Measurements from ENCODE around the gene FAM169A. TPM values are rescaled to one million over a fixed set of nuclear protein-coding genes. Genes with fewer than 3 reads are reported as not detected.
"Not testable (repeated sequence)": the region's sequence is repeated elsewhere in the genome, so short reads cannot be mapped to it uniquely, and the experiment has no call there.

FAM169A gene
- total RNA-seq, 1 donor from 2014 or later: 5.9 TPM

GRCh38 chr5:74889523-74890105 lies 23.4 kb upstream of the FAM169A start:
- Mint-ChIP-seq H3K4me1 (ENCODE audit: low read depth) (no peaks in the 10 kb centered on the region), H3K27ac (ENCODE audit: unreplicated experiment) (no peak overlapping the region), H3K36me3 (ENCODE audit: low read depth) (peaks cover under 1% of the 10 kb centered on the region), H3K9me3 (ENCODE audit: low read depth) (peaks cover 3% of the 10 kb centered on the region), H3K4me3 (ENCODE audit: unreplicated experiment) (no peak overlapping the region), H3K27me3 (ENCODE audit: low read depth) (no peaks in the 10 kb centered on the region)
- no peak for DNase-seq (ENCODE audit: low spot score)
- no peak for TF ChIP-seq CTCF (IDR thresholded peaks at IDR 0.05)

GRCh38 chr5:74888117-74888516 lies 21.9 kb upstream of the FAM169A start:
- Mint-ChIP-seq H3K4me1 (ENCODE audit: low read depth) (no peaks in the 10 kb centered on the region), H3K27ac (ENCODE audit: unreplicated experiment) (no peak overlapping the region), H3K9me3 (ENCODE audit: low read depth) (no peaks in the 10 kb centered on the region), H3K27me3 (ENCODE audit: low read depth) (no peaks in the 10 kb centered on the region), H3K4me3 (ENCODE audit: unreplicated experiment) (no peak overlapping the region), H3K36me3 (ENCODE audit: low read depth) (no peaks in the 10 kb centered on the region)
- TF ChIP-seq CTCF (IDR thresholded peaks at IDR 0.05): no peak
- DNase-seq (ENCODE audit: low spot score): no peak

GRCh38 chr5:74885170-74885569 lies 19.0 kb upstream of the FAM169A start:
- Mint-ChIP-seq H3K27ac (ENCODE audit: unreplicated experiment) (no peak overlapping the region), H3K4me1 (ENCODE audit: low read depth) (no peaks in the 10 kb centered on the region), H3K27me3 (ENCODE audit: low read depth) (no peaks in the 10 kb centered on the region), H3K4me3 (ENCODE audit: unreplicated experiment) (no peak overlapping the region), H3K9me3 (ENCODE audit: low read depth) (no peaks in the 10 kb centered on the region), H3K36me3 (ENCODE audit: low read depth) (no peaks in the 10 kb centered on the region)
- no peak for TF ChIP-seq CTCF (IDR thresholded peaks at IDR 0.05)
- DNase-seq (ENCODE audit: low spot score): no peak

GRCh38 chr5:74882379-74883134 lies 16.4 kb upstream of the FAM169A start:
- H3K4me3 Mint-ChIP-seq (ENCODE audit: unreplicated experiment); H3K36me3 Mint-ChIP-seq (ENCODE audit: low read depth); H3K9me3 Mint-ChIP-seq (ENCODE audit: low read depth); H3K27ac Mint-ChIP-seq (ENCODE audit: unreplicated experiment); H3K4me1 Mint-ChIP-seq (ENCODE audit: low read depth); DNase-seq (ENCODE audit: low spot score); H3K27me3 Mint-ChIP-seq (ENCODE audit: low read depth): not testable (repeated sequence)

- DNase-seq (ENCODE audit: low spot score): no peak
- H3K4me1 Mint-ChIP-seq (ENCODE audit: low read depth): peaks cover 5% of the 10 kb centered on the region
- no peak for TF ChIP-seq CTCF (IDR thresholded peaks at IDR 0.05)
- H3K27ac Mint-ChIP-seq (ENCODE audit: unreplicated experiment): no peak overlapping the region
- no peak overlapping the region for H3K4me3 Mint-ChIP-seq (ENCODE audit: unreplicated experiment)
- no peaks in the 10 kb centered on the region for H3K36me3 Mint-ChIP-seq (ENCODE audit: low read depth)
- H3K9me3 Mint-ChIP-seq (ENCODE audit: low read depth): no peaks in the 10 kb centered on the region
- H3K27me3 Mint-ChIP-seq (ENCODE audit: low read depth): no peaks in the 10 kb centered on the region
These were observed 11.6 kb upstream of the FAM169A start for GRCh38 chr5:74877624-74878304.

Measured in chondrocyte (in vitro differentiated cells).